Heart left ventricle (tissue), 16 donors: ENCODE results near the gene TRMO. TPM values are rescaled to one million over a fixed set of nuclear protein-coding genes. Genes with fewer than 3 reads are reported as not detected.

Source experiments
- ATAC-seq, 4 donors: fragments of 200-7000 bp; cut with Tn5 transposase; one replicate each; pipeline ENCODE4 v1.9.1; 2020 to 2022; ENCODE audit warnings: moderate library complexity in 4 of 4, mild to moderate bottlenecking in 3 of 4, moderate number of reproducible peaks in 1 of 4
- DNase-seq, 5 donors: peaks; one replicate each; pipeline ENCODE4 v3.0.0-alpha.2; 2020
- H3K27ac ChIP-seq, 12 donors: fragments of 200-600 bp; sonication (generic) in 4 of 12; one replicate each; pipeline versions ENCODE4 v1.5.0 to v1.8.0; 2016 to 2022; ENCODE audit warnings: mild to moderate bottlenecking in 2 of 12
- H3K27me3 ChIP-seq, 9 donors: fragments of 200-600 bp; sonication (generic) in 2 of 9; one replicate each; pipeline versions ENCODE4 v1.5.1 to v1.8.0; 2016 to 2022; ENCODE audit warnings: mild to moderate bottlenecking in 3 of 9
- H3K36me3 ChIP-seq, 9 donors: fragments of 200-600 bp; sonication (generic) in 2 of 9; one replicate each; pipeline versions ENCODE4 v1.5.0 to v1.8.0; 2018 to 2022; ENCODE audit warnings: mild to moderate bottlenecking in 2 of 9
- H3K4me1 ChIP-seq, 12 donors: fragments of 200-600 bp; sonication (generic) in 4 of 12; one replicate each; pipeline versions ENCODE4 v1.5.0 to v1.8.0; 2016 to 2022; ENCODE audit warnings: mild to moderate bottlenecking in 3 of 12
- H3K4me3 ChIP-seq, 12 donors: fragments of 200-600 bp; sonication (generic) in 4 of 12; one replicate each; pipeline versions ENCODE4 v1.5.0 to v1.8.0; 2017 to 2022; ENCODE audit warnings: mild to moderate bottlenecking in 9 of 12, moderate library complexity in 4 of 12
- H3K9me3 ChIP-seq, 12 donors: fragments of 200-600 bp; sonication (generic) in 4 of 12; one replicate each; pipeline versions ENCODE4 v1.5.0 to v1.8.0; 2016 to 2022; ENCODE audit warnings: mild to moderate bottlenecking in 1 of 12
- CTCF ChIP-seq, 12 donors: fragments of 200-600 bp; sonication (generic) in 4 of 12; IDR thresholded peaks; one replicate each; pipeline versions ENCODE4 v1.5.0 to v1.8.0; 2018 to 2022; ENCODE audit warnings: antibody characterized with exemption in 12 of 12, mild to moderate bottlenecking in 5 of 12
- POLR2A ChIP-seq, 2 donors: fragments of 450-650 bp; IDR thresholded peaks; one replicate each; pipeline ENCODE4 v1.6.1; 2017; ENCODE audit warnings: antibody characterized with exemption in 2 of 2, mild to moderate bottlenecking in 2 of 2, moderate library complexity in 2 of 2
- WGBS, 4 donors: extraction: QIAGEN DNeasy Blood & Tissue Kit in 2 of 4; methylation state at CpG; one replicate each; pipeline versions ENCODE4 v1.1.5 to v1.1.7; 2013 to 2018; 5-methylcytosine and 5-hydroxymethylcytosine counted together
- intact Hi-C, 10 donors: fragments of 100-400 bp; cut with DNase I; formaldehyde crosslinking; loops; one replicate each; pipeline versions ENCODE4 v1.11.1 to v1.14.2; 2022
- polyA plus RNA-seq, 2 donors: library from polyadenylated mRNA; stranded (reverse); fragments of 200-250 nt; gene quantifications; one replicate each; pipeline ENCODE4 v1.2.3, GENCODE V29; 2013
- total RNA-seq, 9 donors: library from RNA; depleted of rRNA in 2 of 9; stranded (reverse); fragments of >200 nt in 2 of 9; fragmentation: NEBNext Ultra II Directional in 3 of 9; extraction: Animal tissue kit (Norgen Biotek cat#: 25700) in 3 of 9; gene quantifications; one replicate each; pipeline versions ENCODE4 v1.1.0 to v1.2.4, GENCODE V29; 2016 to 2023
- donor health status: ischemic (EF 13 %, LVEDD 7.1; RV severe dilation, severe dysfunction).
- donor health status: healthy with polysubstance abuse.
- donor health status: DM: no; HTN: yes; CAD: no.
- donor health status: DM: no; HTN: no; CAD: no.
- donor health status: ischemic (EF 25% LVEDD 6.9; RV normal size, moderate dysfunction).
- donor health status: ischemic (EF 25% LVEDD 5.7; RV mildly dilated, moderate dysfunction).
- donor health status: healthy.
- donor health status: DM: yes; HTN: yes; CAD: no.
- donor health status: ischemic (EF 35%, LVEDD 5.7; RV mildly dilated, moderate dysfunction).
- donor health status: nonischemic (EF 11% LVEDD 7.7; RV severe dilation, severe dysfunction).
- donor health status: DM: yes; HTN: yes; CAD: no.
- donor health status: PGD.
- donor health status: ischemic (EF 29% LVEDD 5.4; RV normal size, mild dysfunction).
- donor health status: nonischemic (EF 23%, LVEDD 6.1; RV moderate dilation, normal function).

The TRMO gene
- total and polyA plus RNA-seq, 11 donors = 2.8 to 23.3 (median 8.0) TPM

GRCh38 chr9:97944612-97945011, 22.3 kb upstream of the TRMO start:
- no peak for DNase-seq
- intact Hi-C loops = no loop called here
- Histone ChIP-seq H3K4me3 (no peak overlapping the region), H3K36me3 (no peaks in the 10 kb centered on the region), H3K27ac (no peak overlapping the region), H3K27me3 (peaks cover 0 to 4% (median 0%) of the 10 kb centered on the region in 9 donors), H3K4me1 (no peaks in the 10 kb centered on the region), H3K9me3 (no peaks in the 10 kb centered on the region)
- TF ChIP-seq POLR2A (IDR thresholded peaks at IDR 0.05) (no peak), CTCF (IDR thresholded peaks at IDR 0.05) (no peak)
- ATAC-seq = no peak
- 70 to 79% (median 78%) methylated on average over 3 of the region's 3 CpGs for WGBS, 4 donors

DNA sequence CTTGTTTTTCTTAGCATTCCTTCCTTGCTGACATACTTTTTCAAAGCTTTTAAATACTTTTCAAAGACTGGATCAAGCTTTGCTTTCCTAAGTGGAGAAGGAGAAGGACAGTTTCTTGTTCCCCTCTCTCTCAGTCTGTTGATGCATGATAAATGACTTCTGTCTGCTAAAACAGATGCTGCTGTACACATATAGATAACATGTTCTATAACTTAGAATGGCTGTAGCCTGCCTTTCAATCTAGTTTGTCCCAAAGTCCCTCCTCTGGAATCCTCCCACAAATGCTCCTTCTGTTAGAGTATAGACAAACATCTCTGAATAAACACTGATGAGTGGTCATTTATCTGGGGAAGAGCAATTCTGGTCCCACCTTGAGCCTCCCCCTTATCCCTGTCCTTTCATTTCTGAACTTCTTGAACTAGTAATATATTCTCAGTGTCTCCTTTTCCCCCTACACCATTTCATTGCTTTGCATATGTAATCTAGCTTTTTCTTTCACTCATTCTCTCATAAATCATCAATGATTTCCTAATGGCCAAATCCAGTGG, 21.1 kb upstream of the TRMO start:
- H3K27ac ChIP-seq = no peak overlapping the region
- H3K27me3 ChIP-seq = peaks cover 0 to 9% (median 0%) of the 10 kb centered on the region in 9 donors
- ATAC-seq (no peak), DNase-seq (no peak)
- intact Hi-C loops = no loop called here
- no peaks in the 10 kb centered on the region for H3K36me3 ChIP-seq
- H3K9me3 ChIP-seq = no peaks in the 10 kb centered on the region
- no peak for TF ChIP-seq POLR2A (IDR thresholded peaks at IDR 0.05)
- TF ChIP-seq CTCF (IDR thresholded peaks at IDR 0.05) = no peak
- H3K4me3 ChIP-seq = no peak overlapping the region
- peaks cover 0 to 1% (median 0%) of the 10 kb centered on the region in 12 donors for H3K4me1 ChIP-seq

DNA sequence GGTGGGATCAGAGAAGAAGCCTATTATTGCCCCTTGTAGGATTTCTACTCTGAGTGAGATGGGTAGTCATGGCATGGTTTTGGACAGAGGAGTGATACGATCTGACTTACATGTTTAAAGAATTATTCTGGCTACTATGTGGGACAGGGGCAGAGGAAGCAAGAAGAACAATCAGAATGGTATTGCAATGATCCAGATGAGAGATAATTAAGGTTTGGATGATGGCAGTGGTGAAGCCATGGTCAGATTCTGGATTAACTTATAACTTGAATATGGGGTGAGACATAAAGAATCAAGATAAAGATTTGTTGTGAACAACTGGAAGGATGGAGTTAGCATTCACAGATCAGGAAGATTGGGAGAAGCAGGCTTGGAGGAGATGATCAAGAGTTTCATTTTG, 19.0 kb upstream of the TRMO start:
- Histone ChIP-seq H3K4me1 (peaks cover 0 to 11% (median 0%) of the 10 kb centered on the region in 12 donors), H3K9me3 (no peaks in the 10 kb centered on the region), H3K4me3 (no peak overlapping the region), H3K27me3 (peaks cover 0 to 27% (median 0%) of the 10 kb centered on the region in 9 donors), H3K27ac (no peak overlapping the region), H3K36me3 (no peaks in the 10 kb centered on the region)
- WGBS, 4 donors = 74 to 85% (median 76%) methylated on average over 1 of the region's 1 CpG
- intact Hi-C loops = no loop called here
- ATAC-seq = no peak
- TF ChIP-seq CTCF (IDR thresholded peaks at IDR 0.05) (no peak), POLR2A (IDR thresholded peaks at IDR 0.05) (no peak)
- no peak for DNase-seq

- DNase-seq = no peak
- Histone ChIP-seq H3K4me1 (peaks cover 0 to 11% (median 0%) of the 10 kb centered on the region in 12 donors), H3K9me3 (no peaks in the 10 kb centered on the region), H3K27me3 (peaks cover 0 to 30% (median 0%) of the 10 kb centered on the region in 9 donors), H3K36me3 (no peaks in the 10 kb centered on the region), H3K4me3 (no peak overlapping the region), H3K27ac (no peak overlapping the region)
- intact Hi-C loops = no loop called here
- no peak for ATAC-seq
- WGBS, 4 donors = 62 to 73% (median 68%) methylated on average over 3 of the region's 3 CpGs
- TF ChIP-seq POLR2A (IDR thresholded peaks at IDR 0.05) = no peak
- no peak for TF ChIP-seq CTCF (IDR thresholded peaks at IDR 0.05)
These were observed 18.4 kb upstream of the TRMO start for GRCh38 chr9:97940741-97941140.
